ENCODE measurements around the gene CFAP70. TPM values are rescaled to one million over a fixed set of nuclear protein-coding genes. Genes with fewer than 3 reads are reported as not detected.
A peak's percentile ranks its signal among the peaks of the same experiment; 100 is the strongest.
"Not testable (repeated sequence)": the region's sequence is repeated elsewhere in the genome, so short reads cannot be mapped to it uniquely, and the experiment has no call there.

Gene CFAP70
- total RNA-seq, 1 experiment from 2014 or later, result 0.78 TPM

DNA sequence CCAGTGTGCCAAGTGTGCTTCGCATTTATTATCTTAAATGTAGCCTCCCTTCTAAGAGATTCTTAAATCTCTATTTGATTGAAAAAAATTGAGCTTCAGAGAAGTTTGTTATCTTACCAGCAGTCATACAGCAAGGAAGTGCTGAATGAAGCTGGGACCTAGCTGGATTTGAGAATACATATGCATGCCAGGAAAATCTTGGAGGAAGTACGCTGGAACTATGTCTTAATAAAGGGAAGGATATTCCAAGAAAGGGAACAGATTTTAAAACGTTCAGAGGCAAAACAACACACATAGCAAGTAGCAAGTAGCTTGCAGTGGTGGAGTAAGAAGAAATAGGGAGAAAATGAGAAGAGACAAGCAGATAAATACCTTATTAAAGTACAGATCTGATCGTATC, 1.5 kb downstream of the CFAP70 start:
- no peak for DNase-seq (ENCODE audit: low spot score)
- in situ Hi-C loops (cut with HindIII; ENCODE audit: low sequenced_read_pairs), result no loop called here

DNA sequence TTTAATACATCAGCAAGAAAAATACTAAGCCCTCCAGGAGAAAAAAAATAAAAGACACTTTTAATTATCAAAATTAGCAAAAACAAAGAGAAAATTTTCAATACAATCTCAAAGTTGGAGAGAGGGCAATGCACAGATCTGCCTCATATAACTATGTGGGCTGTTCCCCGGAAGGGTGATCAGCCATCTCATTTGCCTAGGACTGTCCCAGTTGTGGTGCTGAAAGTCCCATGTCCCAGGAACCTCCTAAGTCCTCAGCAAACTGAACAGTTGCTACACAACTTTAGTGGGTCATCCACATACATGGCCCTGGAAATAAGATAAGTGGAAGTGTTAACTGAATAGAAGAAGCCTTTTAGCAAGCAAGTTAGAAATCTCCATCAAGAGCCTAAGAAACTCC, 14.4 kb downstream of the CFAP70 start:
- in situ Hi-C loops (cut with HindIII; ENCODE audit: low sequenced_read_pairs), result no loop called here
- no peak for DNase-seq (ENCODE audit: low spot score)

DNA sequence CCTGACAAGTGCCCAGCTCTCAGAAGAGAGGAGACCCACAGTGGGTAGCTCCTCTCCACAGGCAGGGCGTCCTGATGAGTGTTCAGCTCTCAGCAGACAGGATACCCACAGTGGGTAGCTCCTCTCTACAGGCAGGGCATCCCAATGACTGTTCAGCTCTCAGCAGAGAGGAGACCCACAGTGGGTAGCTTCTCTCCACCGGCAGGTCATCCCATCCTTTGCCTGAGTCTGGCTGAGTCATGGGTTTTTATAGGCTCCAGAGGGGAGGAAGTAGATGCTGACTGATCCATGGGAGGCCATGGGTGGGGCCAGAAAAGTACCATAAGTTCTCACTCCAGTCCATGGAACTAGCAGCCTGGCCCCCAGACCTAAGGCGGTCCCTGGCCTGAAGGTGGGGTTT, 18.5 kb downstream of the CFAP70 start:
- in situ Hi-C loops (cut with HindIII; ENCODE audit: low sequenced_read_pairs), result no loop called here
- no peak for DNase-seq (ENCODE audit: low spot score)

DNA sequence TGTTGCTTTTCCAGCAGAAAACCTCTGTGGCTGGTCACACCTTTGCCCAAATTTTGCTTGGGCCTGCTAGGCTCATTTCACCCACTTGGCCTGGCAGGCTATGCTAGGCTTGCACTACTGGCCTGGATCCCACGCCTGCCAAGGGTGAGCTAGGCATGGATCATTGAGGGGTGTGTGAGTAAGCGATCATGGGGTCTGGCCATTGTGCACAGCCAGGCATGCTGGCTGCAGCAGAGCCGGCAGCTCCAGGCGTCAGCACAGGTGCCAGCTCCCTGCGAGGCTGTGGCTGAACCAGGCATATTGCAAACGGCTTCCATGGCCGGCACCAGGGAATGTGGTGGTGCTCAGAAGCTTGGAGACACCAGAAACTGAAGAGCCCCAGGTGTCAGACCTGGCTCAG, 19.2 kb downstream of the CFAP70 start:
- DNase-seq (ENCODE audit: low spot score), result no peak
- in situ Hi-C loops (cut with HindIII; ENCODE audit: low sequenced_read_pairs), result no loop called here

DNA sequence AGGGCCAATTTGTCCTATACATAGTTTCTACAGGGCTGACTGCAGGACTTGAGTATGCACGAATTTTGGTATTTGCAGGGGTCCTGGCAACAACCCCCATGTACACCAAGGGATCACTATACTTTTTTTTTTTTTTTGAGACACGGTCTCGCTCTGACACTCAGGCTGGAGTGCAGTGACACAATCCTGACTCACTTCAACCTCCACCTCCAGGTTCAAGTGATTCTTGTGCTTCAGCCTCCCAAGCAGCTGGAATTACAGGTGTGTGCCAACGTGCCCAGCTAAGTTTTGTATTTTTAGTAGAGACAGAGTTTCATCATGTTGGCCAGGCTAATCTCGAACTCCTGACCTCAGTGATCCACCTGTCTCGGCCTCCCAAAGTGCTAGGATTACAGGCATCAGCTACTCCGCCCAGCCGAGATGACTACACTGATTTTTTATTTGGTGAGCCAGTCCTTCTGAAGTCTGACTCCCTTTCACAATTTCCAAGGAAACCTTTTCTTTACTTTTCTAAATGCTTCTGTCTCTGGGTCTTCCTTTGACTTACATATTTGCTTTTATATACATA, 19.8 kb downstream of the CFAP70 start:
- in situ Hi-C loops (cut with HindIII; ENCODE audit: low sequenced_read_pairs), result no loop called here
- no peak for DNase-seq (ENCODE audit: low spot score)

DNA sequence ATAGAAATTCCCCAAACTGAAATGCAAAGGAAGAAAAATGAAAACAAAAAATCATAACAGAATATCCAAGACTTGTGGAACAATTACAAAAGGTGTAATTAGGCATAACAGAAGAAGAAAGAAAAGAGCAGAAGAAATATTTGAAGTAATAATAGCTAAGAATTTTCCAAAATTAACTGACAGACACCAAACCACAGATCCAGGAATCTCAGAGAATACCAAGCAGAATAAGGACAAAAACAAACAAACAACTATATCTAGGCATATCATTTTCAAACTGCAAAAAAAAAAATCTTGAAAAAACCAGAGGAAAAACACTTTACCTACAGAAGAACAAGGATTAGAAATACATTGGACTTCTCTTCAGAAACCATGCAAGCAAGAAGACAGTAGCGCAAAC, 25.5 kb downstream of the CFAP70 start:
- in situ Hi-C loops (cut with HindIII; ENCODE audit: low sequenced_read_pairs), result no loop called here

DNA sequence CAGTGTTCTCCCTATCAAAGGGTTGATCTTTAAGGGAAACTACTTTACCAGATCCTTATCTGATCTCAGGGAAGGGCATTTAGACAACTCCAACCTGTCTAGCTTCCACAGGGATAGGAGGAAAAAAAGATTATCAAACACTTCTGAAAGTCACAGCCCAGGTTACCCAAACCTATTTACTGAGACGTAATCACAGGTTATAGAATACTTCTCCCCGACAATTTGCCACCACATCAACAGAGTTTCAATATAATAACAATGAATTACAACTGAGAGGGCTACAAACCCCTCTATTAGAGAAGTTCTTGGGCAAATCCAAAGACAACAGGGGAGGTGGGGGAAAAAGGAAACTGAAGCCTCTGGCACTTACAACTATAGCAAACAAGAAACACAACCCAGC, 26.3 kb downstream of the CFAP70 start:
- in situ Hi-C loops (cut with HindIII; ENCODE audit: low sequenced_read_pairs), result no loop called here
- DNase-seq (ENCODE audit: low spot score), result no peak

More for the DNA sequence above, 25.5 kb downstream of the CFAP70 start:
- DNase-seq (ENCODE audit: low spot score), result no peak

DNA sequence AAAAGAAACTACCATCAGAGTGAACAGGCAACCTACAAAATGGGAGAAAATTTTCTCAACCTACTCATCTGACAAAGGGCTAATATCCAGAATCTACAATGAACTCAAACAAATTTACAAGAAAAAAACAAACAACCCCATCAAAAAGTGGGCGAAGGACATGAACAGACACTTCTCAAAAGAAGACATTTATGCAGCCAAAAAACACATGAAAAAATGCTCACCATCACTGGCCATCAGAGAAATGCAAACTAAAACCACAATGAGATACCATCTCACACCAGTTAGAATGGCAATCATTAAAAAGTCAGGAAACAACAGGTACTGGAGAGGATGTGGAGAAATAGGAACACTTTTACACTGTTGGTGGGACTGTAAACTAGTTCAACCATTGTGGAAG, 30.1 kb downstream of the CFAP70 start:
- DNase-seq (ENCODE audit: low spot score); in situ Hi-C loops (cut with HindIII; ENCODE audit: low sequenced_read_pairs): not testable (repeated sequence)

DNA sequence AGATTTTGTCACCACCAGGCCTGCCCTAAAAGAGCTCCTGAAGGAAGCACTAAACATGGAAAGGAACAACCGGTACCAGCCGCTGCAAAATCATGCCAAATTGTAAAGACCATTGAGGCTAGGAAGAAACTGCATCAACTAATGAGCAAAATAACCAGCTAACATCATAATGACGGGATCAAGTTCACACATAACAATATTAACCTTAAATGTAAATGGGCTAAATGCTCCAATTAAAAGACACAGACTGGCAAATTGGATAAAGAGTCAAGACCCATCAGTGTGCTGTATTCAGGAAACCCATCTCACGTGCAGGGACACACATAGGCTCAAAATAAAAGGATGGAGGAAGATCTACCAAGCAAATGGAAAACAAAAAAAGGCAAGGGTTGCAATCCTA, 33.4 kb downstream of the CFAP70 start:
- in situ Hi-C loops (cut with HindIII; ENCODE audit: low sequenced_read_pairs); DNase-seq (ENCODE audit: low spot score): not testable (repeated sequence)

DNA sequence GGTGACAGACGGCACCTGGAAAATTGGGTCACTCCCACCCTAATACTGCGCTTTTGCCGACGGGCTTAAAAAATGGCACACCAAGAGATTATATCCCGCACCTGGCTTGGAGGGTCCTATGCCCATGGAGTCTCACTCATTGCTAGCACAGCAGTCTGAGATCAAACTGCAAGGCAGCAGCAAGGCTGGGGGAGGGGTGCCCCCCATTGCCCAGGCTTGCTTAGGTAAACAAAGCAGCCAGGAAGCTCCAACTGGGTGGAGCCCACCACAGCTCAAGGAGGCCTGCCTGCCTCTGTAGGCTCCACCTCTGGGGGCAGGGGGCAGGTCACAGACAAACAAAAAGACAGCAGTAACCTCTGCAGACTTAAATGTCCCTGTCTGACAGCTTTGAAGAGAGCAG, 35.1 kb downstream of the CFAP70 start:
- in situ Hi-C loops (cut with HindIII; ENCODE audit: low sequenced_read_pairs); DNase-seq (ENCODE audit: low spot score): not testable (repeated sequence)

DNA sequence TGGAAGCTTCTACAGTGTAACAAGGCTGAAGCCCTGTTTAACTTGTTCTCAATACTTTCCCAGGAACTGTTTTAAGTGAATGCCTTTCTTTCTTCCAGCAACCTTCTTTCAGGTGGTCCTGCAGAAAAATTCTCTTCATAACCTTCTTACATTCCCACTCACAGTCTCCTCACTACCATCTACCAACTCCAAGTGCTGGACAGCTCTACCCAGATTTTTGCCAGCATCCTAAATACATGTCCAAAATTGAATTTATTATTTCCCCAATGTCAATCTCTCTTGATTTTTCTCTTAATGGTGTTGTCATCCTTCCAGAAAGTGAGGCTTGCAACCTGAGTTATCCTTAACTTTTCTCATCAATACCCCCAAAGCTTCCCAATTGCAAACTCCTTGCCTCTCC, 48.2 kb downstream of the CFAP70 start:
- in situ Hi-C loops (cut with HindIII; ENCODE audit: low sequenced_read_pairs), result no loop called here
- no peak for DNase-seq (ENCODE audit: low spot score)

DNA sequence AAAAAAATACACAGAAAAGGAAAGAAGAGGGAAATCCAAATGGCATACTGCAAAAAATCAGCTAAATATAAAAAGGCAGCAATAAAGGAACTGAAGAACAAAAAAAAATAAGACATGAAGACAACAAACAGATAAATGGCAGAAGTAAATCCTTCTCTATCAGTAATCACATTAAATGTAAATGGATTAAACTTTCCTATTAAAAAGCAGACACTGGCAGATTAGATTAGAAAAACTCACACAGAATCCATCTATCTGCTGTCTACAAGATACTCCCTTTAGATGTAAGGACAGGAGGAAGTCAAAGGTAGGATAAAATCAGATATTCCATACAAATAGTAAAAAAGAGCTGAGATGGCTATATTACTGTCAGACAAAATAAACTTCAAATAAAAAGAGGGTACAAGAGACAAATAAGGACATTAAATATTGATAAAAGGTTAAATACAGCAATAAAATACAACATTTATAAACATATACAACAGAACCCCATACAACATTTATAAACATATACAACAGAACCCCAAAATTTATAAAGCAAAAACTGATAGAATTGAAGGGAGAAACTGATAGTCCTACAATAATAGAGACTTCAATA, 51.4 kb downstream of the CFAP70 start:
- no peak for DNase-seq (ENCODE audit: low spot score)
- in situ Hi-C loops (cut with HindIII; ENCODE audit: low sequenced_read_pairs), result no loop called here

DNA sequence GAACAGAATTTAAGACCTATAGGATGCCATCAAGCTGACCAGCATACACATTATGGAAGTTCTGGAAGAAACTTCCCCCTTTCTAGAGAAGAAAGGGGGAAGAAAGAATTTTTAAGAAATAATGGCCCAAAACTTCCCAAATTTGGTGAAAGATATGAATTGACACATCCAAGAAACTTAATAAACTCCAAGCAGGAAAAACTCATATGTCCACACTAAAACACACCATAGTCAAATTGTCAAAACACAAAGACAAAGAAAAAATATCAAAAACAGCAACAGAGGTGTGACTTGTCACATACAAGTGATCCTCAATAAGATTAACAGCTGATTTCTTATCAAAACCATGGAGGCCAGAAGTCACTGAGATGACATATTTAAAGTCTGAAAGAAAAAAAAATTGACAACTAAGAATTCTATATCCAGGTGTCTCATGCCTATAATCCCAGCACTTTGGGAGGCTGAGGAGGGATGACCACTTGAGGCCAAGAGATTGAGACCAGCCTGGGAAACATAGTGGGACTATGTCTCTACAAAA, 52.4 kb downstream of the CFAP70 start:
- DNase-seq (ENCODE audit: low spot score), result no peak
- in situ Hi-C loops (cut with HindIII; ENCODE audit: low sequenced_read_pairs), result no loop called here

DNA sequence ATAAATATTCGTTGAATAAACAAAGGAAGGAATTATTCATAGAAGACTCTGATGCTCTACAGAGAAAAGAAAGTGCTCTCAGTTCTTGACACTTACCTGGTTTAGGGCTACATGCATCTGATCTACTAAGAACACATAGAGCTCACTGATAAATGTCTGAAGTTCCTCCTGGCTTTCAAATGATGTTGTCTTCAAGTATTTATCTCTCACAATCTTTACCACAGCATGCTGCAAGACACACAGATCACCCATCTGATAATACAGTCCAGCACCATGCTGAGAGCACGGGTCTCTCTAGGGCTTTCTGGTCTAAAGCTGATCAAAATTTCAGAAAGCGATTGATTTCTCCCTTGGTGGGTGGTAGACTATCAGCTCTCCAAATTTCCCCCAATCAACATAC, 61.7 kb downstream of the CFAP70 start:
- in situ Hi-C loops (cut with HindIII; ENCODE audit: low sequenced_read_pairs), result no loop called here
- no peak for DNase-seq (ENCODE audit: low spot score)

DNA sequence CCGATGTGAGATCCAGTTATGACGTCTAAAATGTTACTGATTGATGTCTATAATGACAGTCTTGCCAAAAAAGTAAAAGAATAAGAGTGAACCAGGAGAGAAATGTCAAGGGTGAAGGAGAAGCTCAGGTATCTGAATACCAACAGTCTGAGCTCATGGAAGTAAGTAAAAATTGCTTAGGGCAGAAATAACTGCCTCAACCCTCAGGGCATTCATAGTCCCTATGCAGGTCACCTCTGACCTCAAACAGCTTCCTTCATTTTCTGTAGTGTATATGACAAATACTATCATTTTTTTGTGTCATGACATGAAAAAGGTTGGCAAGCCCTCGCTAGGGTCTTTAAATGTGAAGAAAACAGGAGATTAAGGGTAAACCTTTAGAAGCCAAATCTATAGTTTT, 65.2 kb downstream of the CFAP70 start:
- in situ Hi-C loops (cut with HindIII; ENCODE audit: low sequenced_read_pairs), result no loop called here
- no peak for DNase-seq (ENCODE audit: low spot score)

DNA sequence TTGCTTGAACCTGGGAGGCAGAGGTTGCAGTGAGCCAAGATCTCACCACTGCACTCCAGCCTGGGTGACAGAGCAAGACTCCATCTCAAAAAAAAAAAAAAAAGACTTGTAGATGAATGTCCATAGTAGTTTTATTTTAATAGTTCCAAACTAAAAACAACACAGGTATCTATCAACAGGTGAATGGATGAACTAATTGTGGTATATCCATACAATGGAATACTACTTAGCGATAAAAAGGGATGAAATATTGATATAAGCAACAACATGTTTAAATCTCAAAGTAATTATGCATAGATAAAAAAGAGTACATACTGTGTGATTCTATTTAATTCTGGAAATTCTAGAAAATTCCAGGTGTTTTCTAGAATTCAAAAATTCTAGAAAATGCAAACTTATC, 68.7 kb downstream of the CFAP70 start:
- DNase-seq (ENCODE audit: low spot score), result no peak
- in situ Hi-C loops (cut with HindIII; ENCODE audit: low sequenced_read_pairs), result no loop called here

DNA sequence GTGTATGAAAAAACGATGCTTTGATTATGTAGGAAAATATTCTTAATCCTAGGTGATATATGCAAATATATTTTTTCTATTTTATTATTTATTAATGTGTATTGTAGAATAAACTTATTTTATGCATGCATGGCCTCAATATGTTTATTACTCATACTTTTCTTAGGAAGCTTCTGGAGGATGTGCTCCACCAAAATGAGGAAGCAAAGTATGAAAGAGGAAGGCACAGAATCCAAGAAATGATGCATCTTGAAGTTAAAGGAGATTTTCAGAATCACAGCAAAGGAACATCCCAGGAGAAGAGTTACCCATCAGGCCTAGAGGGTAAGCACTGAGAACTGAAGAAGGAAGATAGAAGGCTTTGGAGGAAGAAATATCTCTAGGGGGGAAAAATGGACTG, 71.2 kb downstream of the CFAP70 start:
- no peak for DNase-seq (ENCODE audit: low spot score)
- in situ Hi-C loops (cut with HindIII; ENCODE audit: low sequenced_read_pairs), result no loop called here

DNA sequence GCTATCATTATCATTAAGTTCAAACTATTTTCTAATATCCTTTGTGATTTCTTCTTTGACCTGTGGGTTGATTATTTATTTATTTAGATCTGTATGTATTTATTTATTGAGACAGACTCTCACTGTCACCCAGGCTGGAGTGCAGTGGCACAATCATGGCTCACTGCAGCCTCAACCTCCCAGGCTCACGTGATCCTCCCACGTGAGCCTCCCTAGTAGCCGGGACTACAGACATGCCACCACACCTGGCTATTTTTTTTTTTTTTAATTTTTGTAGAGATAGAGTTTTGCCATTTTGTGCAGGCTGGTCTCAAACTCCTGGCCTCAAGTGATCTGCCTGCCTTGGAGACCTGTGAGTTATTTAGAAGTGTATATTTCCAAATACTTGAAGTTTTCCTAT, 77.6 kb downstream of the CFAP70 start:
- no peak for DNase-seq (ENCODE audit: low spot score)
- in situ Hi-C loops (cut with HindIII; ENCODE audit: low sequenced_read_pairs), result no loop called here

DNA sequence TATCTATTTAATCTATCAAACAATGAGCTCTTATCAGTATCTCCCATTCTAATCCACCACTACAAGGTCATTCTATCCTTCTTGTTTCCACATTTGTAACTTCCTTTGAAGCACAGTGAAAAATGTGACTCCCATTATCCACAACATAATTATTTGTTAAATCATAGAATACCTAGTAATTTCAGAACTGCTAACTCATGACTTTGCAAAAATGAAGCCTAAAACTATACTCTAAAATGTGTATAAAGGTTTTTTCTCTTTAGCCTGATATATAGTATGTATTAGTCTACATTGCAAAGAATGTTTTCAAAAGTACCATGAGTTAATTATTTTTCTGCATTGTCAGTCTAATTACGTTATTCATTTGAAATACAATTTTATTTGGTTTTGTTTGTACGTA, 94.2 kb downstream of the CFAP70 start:
- in situ Hi-C loops (cut with HindIII; ENCODE audit: low sequenced_read_pairs), result no loop called here
- DNase-seq (ENCODE audit: low spot score), result no peak

DNA sequence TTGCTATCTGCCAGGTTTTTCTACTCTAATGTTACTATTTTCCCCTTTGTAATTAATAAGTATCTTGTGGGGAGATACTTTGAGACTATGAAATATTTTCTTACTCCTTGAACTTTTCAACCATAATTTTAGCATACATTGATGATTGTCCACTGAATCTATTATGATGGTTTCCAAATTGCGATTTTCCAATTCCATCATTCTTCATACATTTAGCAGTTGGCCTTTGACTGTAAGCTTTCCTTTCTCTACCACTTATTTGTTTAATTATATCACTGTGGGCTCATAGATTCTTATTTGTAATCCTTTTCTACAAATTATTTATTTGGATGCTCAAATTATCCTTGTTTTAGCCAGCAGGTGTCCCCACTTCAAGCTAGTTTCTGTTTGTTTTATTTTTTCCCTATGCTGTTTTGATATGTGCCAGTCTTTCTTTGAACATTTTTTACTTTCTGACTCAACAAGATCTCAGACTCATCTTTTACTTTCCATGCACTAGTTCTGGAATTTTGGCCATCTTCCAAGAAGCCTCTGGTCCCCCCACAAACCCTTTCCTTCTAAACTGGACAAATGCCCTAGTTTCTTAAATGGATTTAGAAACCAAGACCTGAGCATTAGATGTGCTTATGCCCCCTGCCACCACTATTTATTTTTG, 94.8 kb downstream of the CFAP70 start:
- DNase-seq (ENCODE audit: low spot score), result peak; percentile 7
- in situ Hi-C loops (cut with HindIII; ENCODE audit: low sequenced_read_pairs), result no loop called here
